ENCODE measurements around the gene LRRC4C. TPM values are rescaled to one million over a fixed set of nuclear protein-coding genes. Genes with fewer than 3 reads are reported as not detected.

LRRC4C gene
- polyA plus RNA-seq, 12 donors = 1.9 to 7.3 (median 3.2) TPM; not detected in 1

GRCh38 chr11:41254966-41255365 lies 204.5 kb downstream of the LRRC4C start:
- DNase-seq = peak; percentile 7

GRCh38 chr11:41250408-41250935 lies 209.0 kb downstream of the LRRC4C start:
- no peak for DNase-seq

- DNase-seq = no peak
Observed at GRCh38 chr11:41247621-41248020, 211.8 kb downstream of the LRRC4C start.

GRCh38 chr11:41246399-41246745 lies 213.1 kb downstream of the LRRC4C start:
- DNase-seq = no peak

- no peak for DNase-seq
Observed at GRCh38 chr11:41245704-41246398, 213.6 kb downstream of the LRRC4C start.

GRCh38 chr11:41245184-41245583 lies 214.3 kb downstream of the LRRC4C start:
- DNase-seq = no peak

- DNase-seq = no peak
Observed at GRCh38 chr11:41237382-41237781, 222.1 kb downstream of the LRRC4C start.

- DNase-seq = no peak
Observed at GRCh38 chr11:41235668-41236067, 223.8 kb downstream of the LRRC4C start.

- DNase-seq = no peak
Observed at GRCh38 chr11:41225856-41226633, 233.4 kb downstream of the LRRC4C start.

- DNase-seq = no peak
Observed at GRCh38 chr11:41222236-41222635, 237.2 kb downstream of the LRRC4C start.

- DNase-seq = no peak
Observed at GRCh38 chr11:41206388-41206787, 253.1 kb downstream of the LRRC4C start.

GRCh38 chr11:41201156-41201555 lies 258.3 kb downstream of the LRRC4C start:
- peak; percentile 10 for DNase-seq

GRCh38 chr11:41190437-41191082 lies 268.9 kb downstream of the LRRC4C start:
- DNase-seq = no peak

- DNase-seq = no peak
Observed at GRCh38 chr11:41189701-41190436, 269.6 kb downstream of the LRRC4C start.

GRCh38 chr11:41177791-41178190 lies 281.7 kb downstream of the LRRC4C start:
- no peak for DNase-seq

- DNase-seq = peak; percentile 1
Observed at GRCh38 chr11:41175304-41175972, 284.0 kb downstream of the LRRC4C start.

- DNase-seq = no peak
Observed at GRCh38 chr11:41146326-41146725, 313.1 kb downstream of the LRRC4C start.

- DNase-seq = no peak
Observed at GRCh38 chr11:41145420-41145819, 314.0 kb downstream of the LRRC4C start.

GRCh38 chr11:41134971-41135370 lies 324.5 kb downstream of the LRRC4C start:
- no peak for DNase-seq

GRCh38 chr11:41133023-41133422 lies 326.4 kb downstream of the LRRC4C start:
- DNase-seq = no peak

- no peak for DNase-seq
Observed at GRCh38 chr11:41121600-41121999, 337.9 kb downstream of the LRRC4C start.
